Liver (tissue), 9 donors: Measurements from ENCODE around the gene SKOR2. TPM values are rescaled to one million over a fixed set of nuclear protein-coding genes. Genes with fewer than 3 reads are reported as not detected.

ENCODE experiments used
- DNase-seq: peaks from one replicate; pipeline ENCODE4 v3.0.0-alpha.2; 2017; ENCODE audit warnings: low spot score
- H3K27ac ChIP-seq, 2 donors: one replicate each; pipeline ENCODE4 v1.7.0; 2013; ENCODE audit warnings: inconsistent platforms in 2 of 2, low read length in 2 of 2, control low read depth in 1 of 2, low read depth in 1 of 2, mild to moderate bottlenecking in 1 of 2
- H3K27me3 ChIP-seq, 4 donors: one replicate each; pipeline versions ENCODE4 v1.6.1 to v1.7.0; 2013; ENCODE audit warnings: low read length in 3 of 4, inconsistent platforms in 1 of 4, mild to moderate bottlenecking in 1 of 4, moderate library complexity in 1 of 4; ENCODE audit not compliant: control insufficient read depth in 4 of 4, insufficient read depth in 4 of 4
- H3K36me3 ChIP-seq, 4 donors: one replicate each; pipeline versions ENCODE4 v1.6.1 to v1.7.0; 2013; ENCODE audit warnings: low read length in 3 of 4, mild to moderate bottlenecking in 3 of 4, low read depth in 1 of 4, moderate library complexity in 1 of 4; ENCODE audit not compliant: control insufficient read depth in 4 of 4, insufficient read depth in 3 of 4
- H3K4me1 ChIP-seq, 4 donors: one replicate each; pipeline versions ENCODE4 v1.6.1 to v1.7.0; 2013; ENCODE audit warnings: low read length in 3 of 4, mild to moderate bottlenecking in 3 of 4, moderate library complexity in 1 of 4; ENCODE audit not compliant: control insufficient read depth in 4 of 4, insufficient read depth in 4 of 4
- H3K4me3 ChIP-seq, 3 donors: one replicate each; pipeline versions ENCODE4 v1.6.1 to v1.7.0; 2013; ENCODE audit warnings: low read length in 3 of 3, control low read depth in 1 of 3, low read depth in 1 of 3, mild to moderate bottlenecking in 1 of 3
- H3K9ac ChIP-seq, 2 donors: one replicate each; pipeline ENCODE4 v1.7.0; 2013; ENCODE audit warnings: low read length in 2 of 2, mild to moderate bottlenecking in 2 of 2, moderate library complexity in 2 of 2, control low read depth in 1 of 2, low read depth in 1 of 2
- H3K9me3 ChIP-seq, 4 donors: one replicate each; pipeline versions ENCODE4 v1.6.1 to v1.7.0; 2013; ENCODE audit warnings: low read length in 3 of 4; ENCODE audit not compliant: control insufficient read depth in 4 of 4
- ATF3 ChIP-seq: IDR thresholded peaks from 2 replicates; pipeline ENCODE4 v1.6.1; 2016; ENCODE audit warnings: antibody characterized with exemption
- CTCF ChIP-seq: fragments of 150-350 bp; IDR thresholded peaks from 2 replicates; pipeline ENCODE4 v1.5.1; 2017; ENCODE audit warnings: improper control_type of control experiment, low read depth, low read length; ENCODE audit not compliant: missing input control
- EGR1 ChIP-seq, 2 donors: IDR thresholded peaks; 2 replicates each; pipeline ENCODE4 v1.6.1; 2016 to 2018; ENCODE audit warnings: antibody characterized with exemption in 2 of 2, low read depth in 2 of 2
- FOXA1 ChIP-seq: IDR thresholded peaks from 2 replicates; pipeline ENCODE4 v1.6.1; 2016; ENCODE audit warnings: antibody characterized with exemption
- HNF4A ChIP-seq, 2 donors: conservative IDR thresholded peaks; 2 replicates each; pipeline ENCODE4 v1.6.1; 2016; ENCODE audit warnings: antibody characterized with exemption in 2 of 2, mild to moderate bottlenecking in 2 of 2
- HNF4G ChIP-seq: IDR thresholded peaks from 2 replicates; pipeline ENCODE4 v1.6.1; 2016; ENCODE audit warnings: antibody characterized with exemption
- MAX ChIP-seq: IDR thresholded peaks from 2 replicates; pipeline ENCODE4 v1.6.1; 2016; ENCODE audit warnings: antibody characterized with exemption
- NR2F2 ChIP-seq: IDR thresholded peaks from 2 replicates; pipeline ENCODE4 v1.6.1; 2016; ENCODE audit warnings: antibody characterized with exemption
- RAD21 ChIP-seq, 2 donors: IDR thresholded peaks; 2 replicates each; pipeline ENCODE4 v1.6.1; 2016; ENCODE audit warnings: antibody characterized with exemption in 2 of 2, mild to moderate bottlenecking in 2 of 2
- REST ChIP-seq: IDR thresholded peaks from 2 replicates; pipeline ENCODE4 v1.6.1; 2016; ENCODE audit warnings: antibody characterized with exemption, mild to moderate bottlenecking
- TAF1 ChIP-seq: conservative IDR thresholded peaks from 2 replicates; pipeline ENCODE4 v1.6.1; 2016; ENCODE audit warnings: antibody characterized with exemption, mild to moderate bottlenecking
- YY1 ChIP-seq: IDR thresholded peaks from 2 replicates; pipeline ENCODE4 v1.6.1; 2016; ENCODE audit warnings: antibody characterized with exemption, mild to moderate bottlenecking
- WGBS: extraction: QIAGEN DNeasy Blood & Tissue Kit; methylation state at CpG from one replicate; pipeline ENCODE4 v1.1.7; 2013; 5-methylcytosine and 5-hydroxymethylcytosine counted together
- polyA plus RNA-seq, 2 donors: library from polyadenylated mRNA; stranded (reverse) in 1 of 2; unstranded in 1 of 2; fragments of 200-250 nt in 1 of 2; fragments of >200 nt in 1 of 2; fragmentation: Nextera tagmentation in 1 of 2; extraction: Ambion mirVana in 1 of 2; gene quantifications; one replicate each; pipeline versions ENCODE4 v1.2.1 to v1.2.3, GENCODE V29; 2013 to 2015
- total RNA-seq, 2 donors: library from RNA; depleted of rRNA; stranded (reverse); fragments of >200 nt; gene quantifications; one replicate each; pipeline ENCODE4 v1.2.3, GENCODE V29; 2014
- donor health status: healthy.
- donor health status: healthy.
- donor health status: healthy.
- donor health status: healthy.
- donor health status: healthy.

The SKOR2 gene
- total and polyA plus RNA-seq, 4 donors = not detected

- WGBS = 11% methylated on average over 64 of the region's 64 CpGs
- peaks cover 0 to 2% (median 1%) of the 10 kb centered on the region in 4 donors for H3K9me3 ChIP-seq
- H3K27ac ChIP-seq = no peak overlapping the region
- TF ChIP-seq MAX = no peak
- no peak for TF ChIP-seq HNF4G
- no peak for TF ChIP-seq RAD21 (IDR thresholded peaks at IDR 0.05)
- TF ChIP-seq EGR1 (IDR thresholded peaks at IDR 0.05; ENCODE audit: low read depth in 2 of 2) = no peak
- TF ChIP-seq ATF3 = no peak
- no peak for TF ChIP-seq FOXA1
- no peak for TF ChIP-seq TAF1
- TF ChIP-seq HNF4A (conservative IDR thresholded peaks at IDR 0.05) = no peak
- TF ChIP-seq YY1 = no peak
- TF ChIP-seq CTCF = no peak
- TF ChIP-seq REST = no peak
- TF ChIP-seq NR2F2 = no peak
- no peaks in the 10 kb centered on the region for H3K36me3 ChIP-seq
- peaks cover 0 to 13% (median 10%) of the 10 kb centered on the region in 4 donors for H3K4me1 ChIP-seq
- no peak overlapping the region for H3K4me3 ChIP-seq
- H3K9ac ChIP-seq = no peak overlapping the region
- no peak for DNase-seq
- H3K27me3 ChIP-seq = peaks cover 3 to 29% (median 24%) of the 10 kb centered on the region in 4 donors
These were observed 9.7 kb upstream of the SKOR2 start for GRCh38 chr18:47260924-47261701.

GRCh38 chr18:47260120-47260923 lies 8.9 kb upstream of the SKOR2 start:
- Histone ChIP-seq H3K9ac (no peak overlapping the region), H3K4me1 (peaks cover 0 to 13% (median 10%) of the 10 kb centered on the region in 4 donors), H3K27ac (no peak overlapping the region), H3K36me3 (no peaks in the 10 kb centered on the region), H3K27me3 (peaks cover 3 to 28% (median 27%) of the 10 kb centered on the region in 4 donors), H3K9me3 (peaks cover 0 to 3% (median 1%) of the 10 kb centered on the region in 4 donors), H3K4me3 (no peak overlapping the region)
- DNase-seq = peak; percentile 66
- WGBS = 9% methylated on average over 38 of the region's 38 CpGs
- no peak for TF ChIP-seq YY1
- no peak for TF ChIP-seq MAX
- peak; percentile 99 for TF ChIP-seq REST
